Right lobe of liver (tissue), 4 donors: ENCODE results near the gene TH.

Experiments
- POLR2A ChIP-seq: fragments of 450-650 bp; IDR thresholded peaks from one replicate; pipeline ENCODE4 v1.6.1; 2017; ENCODE audit warnings: antibody characterized with exemption, mild to moderate bottlenecking
- TF ChIP-seq, protein P1 (sequence below), 4 donors: fragments of 200-600 bp in 3 of 4; fragments of 450-650 bp in 1 of 4; IDR thresholded peaks; one replicate each; pipeline versions ENCODE4 v1.5.1 to v1.8.0; 2016 to 2022; ENCODE audit warnings: antibody characterized with exemption in 4 of 4, mild to moderate bottlenecking in 2 of 4
- donor health status: DM: no; HTN: no; CAD: no.
- donor health status: DM: no; HTN: no; CAD: no.
- donor health status: DM: no; HTN: yes; CAD: no.

DNA sequence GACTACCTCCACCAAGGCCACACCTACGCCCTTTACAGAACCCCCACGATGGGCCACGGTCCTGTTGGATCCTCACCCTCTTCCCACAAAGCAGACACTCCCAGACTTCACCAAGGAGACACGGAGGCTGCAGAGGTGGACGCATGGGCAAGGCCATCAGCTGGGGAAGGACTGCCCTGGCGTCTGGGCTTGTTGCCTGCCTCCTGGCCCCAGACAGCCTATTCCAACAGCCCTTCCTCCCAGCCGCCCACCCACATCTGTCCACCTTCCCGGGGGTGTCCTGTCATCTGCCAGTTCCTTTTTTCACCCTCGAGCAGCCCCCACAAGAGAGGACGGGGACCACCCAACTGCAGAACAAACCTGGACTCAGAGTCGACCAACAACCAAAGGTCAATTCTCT lies 28.9 kb upstream of the TH start:
- TF ChIP-seq, protein P1, sequence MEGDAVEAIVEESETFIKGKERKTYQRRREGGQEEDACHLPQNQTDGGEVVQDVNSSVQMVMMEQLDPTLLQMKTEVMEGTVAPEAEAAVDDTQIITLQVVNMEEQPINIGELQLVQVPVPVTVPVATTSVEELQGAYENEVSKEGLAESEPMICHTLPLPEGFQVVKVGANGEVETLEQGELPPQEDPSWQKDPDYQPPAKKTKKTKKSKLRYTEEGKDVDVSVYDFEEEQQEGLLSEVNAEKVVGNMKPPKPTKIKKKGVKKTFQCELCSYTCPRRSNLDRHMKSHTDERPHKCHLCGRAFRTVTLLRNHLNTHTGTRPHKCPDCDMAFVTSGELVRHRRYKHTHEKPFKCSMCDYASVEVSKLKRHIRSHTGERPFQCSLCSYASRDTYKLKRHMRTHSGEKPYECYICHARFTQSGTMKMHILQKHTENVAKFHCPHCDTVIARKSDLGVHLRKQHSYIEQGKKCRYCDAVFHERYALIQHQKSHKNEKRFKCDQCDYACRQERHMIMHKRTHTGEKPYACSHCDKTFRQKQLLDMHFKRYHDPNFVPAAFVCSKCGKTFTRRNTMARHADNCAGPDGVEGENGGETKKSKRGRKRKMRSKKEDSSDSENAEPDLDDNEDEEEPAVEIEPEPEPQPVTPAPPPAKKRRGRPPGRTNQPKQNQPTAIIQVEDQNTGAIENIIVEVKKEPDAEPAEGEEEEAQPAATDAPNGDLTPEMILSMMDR (IDR thresholded peaks at IDR 0.05), result no peak
- no peak for TF ChIP-seq POLR2A
